Inflammatory macrophage treated with lipopolysaccharide for 1 hour (primary cell): Measurements from ENCODE around the gene TRAF1.

Source experiments
- DNase-seq, 2 donors: peaks; one replicate each; pipeline ENCODE4 v3.0.0-alpha.2; 2020 to 2022

The TRAF1 gene

DNA sequence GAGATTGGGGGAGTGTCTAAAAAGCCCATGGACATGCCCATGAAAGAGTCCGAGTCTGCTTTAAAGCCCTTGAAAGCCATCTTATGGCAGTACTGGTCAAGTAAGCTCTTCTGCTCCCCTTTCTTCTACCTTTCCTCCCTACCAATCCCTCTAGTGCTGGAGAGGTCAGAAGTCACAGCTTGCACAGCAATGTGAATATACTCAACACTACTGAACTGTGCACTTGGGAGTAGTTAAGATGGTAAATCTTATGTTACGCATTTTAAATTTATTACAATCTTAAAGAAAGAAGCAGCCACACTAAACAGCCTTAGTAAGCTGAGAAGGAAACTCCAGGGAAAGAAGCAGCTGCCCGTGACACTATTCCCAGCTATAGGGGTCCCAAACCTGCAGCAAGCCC is 12.3 kb upstream of the TRAF1 start:
- DNase-seq = no peak

DNA sequence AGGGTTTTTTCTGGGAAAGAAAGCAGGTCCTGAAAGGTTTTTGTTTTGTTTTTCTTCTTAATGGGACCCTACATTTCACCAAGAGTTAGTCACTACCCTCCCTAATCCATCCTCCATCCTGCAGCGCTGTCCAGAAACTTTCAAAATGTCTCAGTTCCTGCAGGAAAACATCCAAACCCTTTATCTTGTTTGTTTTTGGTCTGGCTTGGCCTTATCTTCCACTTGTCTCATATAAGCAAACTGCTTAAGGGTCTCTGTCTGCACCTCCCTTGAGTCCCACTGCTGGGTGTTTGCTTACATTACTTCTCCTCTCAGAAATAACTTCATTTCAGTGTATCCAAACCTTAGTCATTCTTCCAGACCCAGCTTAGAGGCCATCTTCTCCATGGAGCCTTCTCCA is 11.0 kb upstream of the TRAF1 start:
- no peak for DNase-seq

DNA sequence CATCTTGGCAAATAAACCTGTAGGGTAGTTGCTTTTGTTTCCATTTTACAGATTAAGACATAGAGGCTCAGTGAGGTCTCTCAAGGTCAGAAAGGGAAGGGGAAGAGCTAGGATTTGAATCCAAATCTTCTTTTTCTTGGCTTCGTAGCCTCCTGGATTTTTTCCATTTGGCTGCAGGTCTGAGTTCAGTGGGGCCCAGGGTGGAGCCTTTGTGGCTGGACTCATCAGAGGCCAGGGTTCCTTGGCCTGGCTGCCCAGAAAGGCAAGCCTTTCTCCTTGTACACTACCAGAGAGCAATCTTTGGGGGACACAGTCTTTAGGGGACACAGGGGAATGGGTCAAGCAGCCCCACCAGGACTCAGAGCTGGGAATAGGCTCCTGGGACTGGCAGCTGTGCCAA is 10.5 kb upstream of the TRAF1 start:
- no peak for DNase-seq

- no peak for DNase-seq
Observed at GRCh38 chr9:120936764-120937122, 10.1 kb upstream of the TRAF1 start.

- peak; percentile 73 to 98 for DNase-seq
Observed at GRCh38 chr9:120936011-120936763, 9.6 kb upstream of the TRAF1 start.

- peak; percentile 87 to 88 for DNase-seq
Observed at GRCh38 chr9:120935383-120935857, 8.8 kb upstream of the TRAF1 start.

DNA sequence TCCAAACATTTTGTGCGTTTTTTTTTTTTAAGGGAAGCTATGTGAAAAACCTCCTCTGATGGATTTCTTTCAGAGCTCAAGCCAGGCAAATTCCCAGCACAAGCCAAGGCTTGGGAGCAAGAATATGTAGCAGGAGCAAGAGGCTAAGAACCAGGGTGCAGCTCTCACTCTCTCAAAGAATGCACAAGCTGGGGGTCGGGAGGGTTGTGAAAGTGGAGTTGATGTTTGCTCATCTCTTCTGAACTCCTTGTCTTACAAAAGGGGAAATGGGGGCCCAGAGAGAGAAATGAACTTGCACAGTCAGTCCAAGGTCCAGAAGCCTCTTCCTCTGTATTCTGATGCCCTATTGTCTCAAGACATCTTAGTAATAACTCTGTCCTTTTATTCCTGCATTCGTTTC is 7.7 kb upstream of the TRAF1 start:
- DNase-seq = peak; percentile 78 to 79

DNA sequence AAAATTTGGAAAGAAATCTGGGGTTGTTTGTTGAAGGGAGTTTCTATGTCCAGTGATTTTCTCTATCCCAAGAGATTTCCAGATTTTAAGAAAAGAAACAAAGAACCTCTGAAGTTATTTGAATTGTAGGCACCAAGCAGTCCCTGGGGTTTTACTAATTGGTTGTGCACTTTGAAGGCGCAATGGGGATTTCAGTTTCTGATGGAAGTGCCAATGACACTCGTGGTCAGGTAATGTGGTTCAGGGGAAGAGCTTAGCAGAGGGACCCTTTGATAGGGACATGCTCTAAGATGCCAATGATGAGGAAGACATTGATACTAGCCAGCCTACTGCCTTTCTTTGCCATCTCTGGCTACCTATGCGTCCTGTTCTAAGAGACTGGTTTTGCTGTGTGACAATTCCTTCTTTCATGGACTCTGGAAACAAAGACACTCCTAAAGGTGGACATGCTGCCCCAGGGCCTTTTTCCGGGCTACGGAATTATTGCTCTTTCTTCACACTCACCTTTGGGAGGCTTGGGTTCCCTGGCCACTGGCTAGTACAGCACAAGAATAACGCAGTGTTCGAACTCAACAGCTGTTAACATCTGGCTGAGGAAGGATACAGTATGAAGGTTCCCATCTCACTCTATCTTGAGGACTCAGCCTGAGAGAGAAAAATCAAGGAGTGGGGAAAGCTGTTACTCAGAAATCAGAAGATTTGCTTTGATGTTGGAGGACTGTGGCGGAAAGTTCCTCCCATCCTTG is 6.9 kb upstream of the TRAF1 start:
- no peak for DNase-seq

DNA sequence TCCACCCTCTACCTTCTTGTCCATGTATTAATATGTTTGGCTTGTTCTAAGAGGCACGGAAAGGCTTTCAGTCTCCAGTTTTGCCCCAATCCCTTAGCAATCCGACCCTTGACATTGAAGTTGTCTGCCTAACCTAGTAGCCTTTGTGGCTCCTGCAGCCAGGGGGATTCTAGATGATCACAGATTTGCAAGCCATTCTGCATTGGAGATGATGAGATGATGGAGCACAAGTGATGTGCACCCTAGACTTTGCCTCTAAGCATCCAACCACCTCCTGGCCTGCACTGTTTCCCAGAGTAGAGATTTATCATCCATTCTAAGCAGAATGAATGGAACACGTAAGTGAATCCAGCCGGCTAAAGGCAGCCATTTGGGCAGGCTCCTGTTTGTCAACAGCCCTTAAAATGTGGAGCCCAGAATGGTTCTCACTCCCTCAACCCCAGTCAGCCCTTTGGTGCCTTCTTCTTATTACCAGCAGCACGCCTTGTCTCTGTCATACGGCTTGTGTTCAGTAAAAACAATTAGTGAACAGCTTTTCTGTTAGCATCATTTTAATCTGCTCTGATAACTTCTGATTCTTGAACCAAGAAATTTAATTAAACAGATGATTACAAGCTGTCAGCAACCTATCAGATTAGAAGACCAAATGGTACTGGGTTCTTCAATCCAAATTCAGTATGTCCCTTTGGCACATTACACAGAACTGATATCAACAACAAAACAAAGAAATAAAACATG is 5.7 kb upstream of the TRAF1 start:
- DNase-seq = no peak

DNA sequence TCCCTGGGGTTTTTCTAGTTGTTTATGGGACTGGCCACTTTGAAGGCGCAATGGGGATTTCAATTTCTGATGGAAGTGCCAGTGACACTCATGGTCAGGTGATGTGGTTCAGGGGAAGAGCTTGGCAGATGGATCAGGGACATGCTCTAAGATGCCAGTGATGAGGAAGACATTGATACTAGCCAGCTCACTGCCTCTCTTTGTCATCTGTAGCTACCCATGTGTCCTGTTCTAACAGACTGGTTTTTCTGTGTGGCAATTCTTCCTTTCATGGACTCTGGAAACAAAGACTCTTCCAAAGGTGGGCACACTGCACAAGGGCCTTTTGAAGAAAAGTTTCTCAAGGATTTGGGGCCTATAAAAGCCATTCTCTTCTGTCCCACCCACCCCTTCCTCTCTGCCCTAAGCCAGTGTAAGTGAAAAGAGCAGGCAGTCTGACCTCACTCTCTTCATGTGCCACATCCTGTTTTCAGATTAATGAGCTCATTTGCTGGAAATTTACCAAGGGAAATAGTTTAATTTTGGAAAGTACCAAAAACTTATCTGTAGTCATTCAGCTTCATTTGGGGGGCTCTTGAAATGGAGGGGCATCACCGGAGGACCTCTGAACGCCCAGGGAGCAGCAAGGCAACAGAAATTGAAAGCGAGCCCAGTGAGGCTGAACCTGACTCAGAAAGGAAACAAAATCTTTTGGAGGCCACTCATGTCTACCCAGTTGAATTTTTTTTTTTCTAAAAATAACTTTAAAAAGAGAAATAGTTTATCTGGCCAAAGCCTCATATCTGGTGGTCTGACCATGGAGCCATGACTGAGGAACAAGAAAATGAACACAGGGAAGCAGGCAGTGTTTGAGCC is 4.9 kb upstream of the TRAF1 start:
- peak; percentile 96 to 98 for DNase-seq

GRCh38 chr9:120929229-120929791 is 2.7 kb upstream of the TRAF1 start:
- peak in 1 of 2 donors; percentile 23 for DNase-seq

DNA sequence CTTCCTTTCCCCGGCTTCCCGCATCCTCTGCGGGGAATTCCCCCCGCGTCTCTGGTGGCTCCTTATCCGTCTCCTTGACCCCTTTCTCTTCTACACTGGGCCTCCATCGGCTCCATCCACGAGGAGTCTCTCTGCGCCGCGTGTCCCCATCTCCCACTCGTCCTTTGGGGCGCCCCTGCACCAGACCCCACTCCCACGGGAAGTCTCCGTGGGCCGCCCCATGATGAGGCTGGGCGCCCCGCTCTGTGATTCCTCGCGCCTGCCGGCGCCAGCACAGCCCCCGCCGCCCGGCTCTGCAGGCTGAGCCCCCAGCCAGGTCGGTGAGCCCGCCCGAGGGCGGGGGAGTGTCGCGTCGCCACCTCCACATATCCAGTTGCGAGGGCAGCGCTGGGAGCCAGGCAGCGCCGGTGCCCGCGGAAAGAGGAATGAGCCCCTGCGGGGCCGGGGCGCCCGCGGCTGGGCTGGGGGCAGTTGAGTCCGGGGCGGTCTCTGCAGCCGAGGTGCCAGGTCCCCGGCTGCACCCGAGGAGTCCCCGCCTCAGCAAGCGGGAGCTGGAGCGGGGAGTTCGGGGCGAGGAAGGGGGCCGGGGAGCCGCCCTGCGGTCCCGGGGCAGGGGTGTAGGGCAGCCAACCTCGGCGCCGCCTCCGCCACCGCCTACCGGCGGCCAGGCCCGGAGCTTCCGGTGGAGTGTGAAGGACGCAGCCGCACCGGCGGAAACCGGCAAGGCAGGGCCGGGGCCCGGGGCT is 2.1 kb upstream of the TRAF1 start:
- DNase-seq = peak; percentile 68 to 76

- no peak for DNase-seq
Observed at GRCh38 chr9:120928015-120928482, 1.5 kb upstream of the TRAF1 start.

- no peak for DNase-seq
Observed at GRCh38 chr9:120927269-120928014, 846 bp upstream of the TRAF1 start.

GRCh38 chr9:120925535-120926396 is 830 bp downstream of the TRAF1 start:
- DNase-seq = peak; percentile 97 to 100

DNA sequence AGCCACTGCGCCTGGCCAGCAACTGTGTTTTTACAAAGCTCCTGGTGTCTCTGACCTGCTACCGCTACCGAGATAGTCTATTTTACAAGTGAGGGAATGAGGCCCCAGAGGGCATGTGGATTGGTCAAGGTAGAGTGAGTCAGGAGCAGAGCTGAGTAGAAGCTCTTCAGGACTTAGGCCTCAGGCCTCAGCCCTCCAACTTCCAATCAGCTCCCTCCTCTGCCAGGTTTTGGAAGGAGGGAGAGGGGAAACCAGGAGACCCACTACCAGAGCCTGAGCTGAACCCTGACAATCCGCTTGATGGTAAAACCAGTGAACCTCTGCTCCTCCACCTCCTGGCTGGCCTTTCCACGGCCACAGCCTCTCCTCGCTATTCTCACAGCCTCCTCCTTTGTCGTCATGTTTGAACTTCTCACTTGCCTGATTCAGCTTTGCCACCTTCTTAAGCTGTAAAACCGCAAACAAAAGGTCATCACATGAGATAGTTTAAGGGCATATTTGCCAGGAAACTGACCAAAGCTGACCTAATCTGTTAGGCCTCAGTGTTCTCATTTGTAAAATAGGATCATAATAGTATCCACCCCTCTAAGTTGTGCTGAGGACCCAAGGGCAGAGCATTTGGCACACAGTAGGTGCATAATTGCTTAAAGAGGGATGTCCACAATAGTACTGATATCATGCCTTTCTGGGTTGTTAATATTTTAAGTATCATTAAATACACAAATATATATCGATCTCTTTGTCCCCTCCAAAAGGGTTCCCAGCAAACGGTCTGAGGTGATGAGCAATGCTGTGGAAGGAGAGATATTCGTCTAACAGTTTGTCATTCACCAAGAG is 1.7 kb downstream of the TRAF1 start:
- DNase-seq = peak in 1 of 2 donors; percentile 30

- no peak for DNase-seq
Observed at GRCh38 chr9:120923620-120924328, 2.8 kb downstream of the TRAF1 start.
